DMS53 (cell line): ENCODE results near the gene ZNF541.
"Not testable (repeated sequence)": the region's sequence is repeated elsewhere in the genome, so short reads cannot be mapped to it uniquely, and the experiment has no call there.

Experiments
- DNase-seq: peaks from one replicate; lab custom pipeline; 2025; lab: John Stamatoyannopoulos, UW

ZNF541 gene

GRCh38 chr19:47600246-47601179 lies 27.6 kb upstream of the ZNF541 start:
- peak; percentile 100 for DNase-seq

DNA sequence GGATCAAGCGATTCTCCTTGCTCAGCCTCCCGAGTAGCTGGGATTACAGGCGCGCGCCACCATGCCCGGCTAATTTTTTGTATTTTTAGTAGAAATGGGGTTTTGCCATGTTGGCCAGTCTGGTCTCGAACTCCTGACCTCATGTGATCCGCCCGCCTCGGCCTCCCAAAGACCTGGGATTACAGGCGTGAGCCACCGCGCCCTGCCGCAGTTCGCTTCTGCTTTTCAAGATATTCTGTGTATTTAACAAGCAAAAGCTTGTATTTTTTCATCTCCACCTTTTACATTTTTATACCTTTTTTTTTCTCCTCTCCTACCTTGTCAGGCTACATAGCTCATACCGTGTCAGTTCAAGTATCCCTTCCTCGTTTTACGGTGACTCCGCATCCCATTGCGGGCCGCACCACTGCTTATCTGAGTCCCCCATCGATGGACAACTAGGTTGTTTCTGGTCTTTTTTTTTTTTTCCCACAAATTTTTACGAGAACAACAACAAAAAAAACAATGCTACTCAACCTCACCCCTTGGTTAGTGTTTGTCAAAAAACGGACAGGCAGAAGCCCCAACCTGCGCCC lies 26.8 kb upstream of the ZNF541 start:
- DNase-seq, result peak; percentile 78

DNA sequence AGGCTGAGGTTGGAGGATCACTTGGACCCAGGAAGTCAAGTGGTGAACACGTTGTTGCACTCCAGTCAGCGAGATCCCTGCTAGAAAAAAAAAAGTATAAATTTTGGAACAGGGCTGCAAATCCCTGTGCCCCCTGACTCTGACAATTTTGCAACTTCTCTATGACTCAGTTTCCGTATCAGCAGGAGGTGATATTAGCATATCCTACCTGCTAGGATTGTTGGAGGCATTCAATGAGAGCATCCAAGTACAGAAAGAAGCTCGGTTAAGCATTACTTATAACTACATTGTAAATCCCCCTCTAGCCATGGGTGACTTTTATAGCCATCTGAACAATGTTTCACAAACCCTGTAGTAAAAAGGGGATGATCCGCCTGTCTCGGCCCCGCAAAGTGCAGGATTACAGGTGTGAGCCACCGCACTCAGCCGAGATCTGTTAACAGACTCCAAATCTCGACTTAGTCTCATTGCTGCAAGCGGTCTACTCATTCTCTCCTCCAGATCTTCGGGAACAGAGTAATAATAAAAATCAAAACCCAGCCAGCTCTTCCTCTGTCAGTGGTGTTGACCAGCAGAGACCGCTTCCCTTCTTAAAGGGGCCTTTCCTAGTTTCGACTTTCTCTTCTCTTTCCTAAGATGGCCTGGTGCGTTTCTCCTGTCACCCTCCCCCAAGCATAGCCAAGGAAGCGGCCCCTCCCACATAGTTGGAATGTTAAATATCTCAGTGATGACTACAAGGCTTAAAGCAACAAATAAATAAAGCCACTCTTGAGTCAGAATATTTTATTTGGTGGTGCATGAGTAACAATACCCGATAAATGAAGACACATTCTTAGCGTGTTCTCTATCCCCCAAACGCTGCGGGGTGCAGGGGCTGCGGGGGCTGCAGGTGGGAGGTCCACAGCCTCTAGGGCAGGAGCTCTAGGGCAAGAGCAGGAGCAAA lies 25.7 kb upstream of the ZNF541 start:
- no peak for DNase-seq

DNA sequence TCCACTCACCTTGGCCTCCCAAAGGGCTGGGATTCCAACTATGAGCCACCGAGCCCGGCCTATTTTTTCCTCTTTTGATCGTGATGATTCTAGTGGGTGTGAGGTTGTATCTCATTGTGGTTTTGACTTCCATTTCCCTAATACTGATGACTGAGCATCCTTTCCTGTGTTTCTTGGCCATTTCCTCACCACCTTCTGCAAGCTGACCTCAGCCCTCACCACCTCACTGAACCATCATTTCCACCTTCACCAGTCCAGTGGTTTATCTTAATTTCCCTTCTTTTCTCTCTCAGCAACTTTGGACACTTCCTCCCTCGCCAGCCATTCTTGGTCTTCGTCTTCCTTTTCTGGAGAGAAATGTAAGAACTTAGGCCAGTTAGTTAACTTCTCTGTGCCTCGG lies 23.0 kb upstream of the ZNF541 start:
- no peak for DNase-seq

GRCh38 chr19:47593860-47594259 lies 20.9 kb upstream of the ZNF541 start:
- no peak for DNase-seq

DNA sequence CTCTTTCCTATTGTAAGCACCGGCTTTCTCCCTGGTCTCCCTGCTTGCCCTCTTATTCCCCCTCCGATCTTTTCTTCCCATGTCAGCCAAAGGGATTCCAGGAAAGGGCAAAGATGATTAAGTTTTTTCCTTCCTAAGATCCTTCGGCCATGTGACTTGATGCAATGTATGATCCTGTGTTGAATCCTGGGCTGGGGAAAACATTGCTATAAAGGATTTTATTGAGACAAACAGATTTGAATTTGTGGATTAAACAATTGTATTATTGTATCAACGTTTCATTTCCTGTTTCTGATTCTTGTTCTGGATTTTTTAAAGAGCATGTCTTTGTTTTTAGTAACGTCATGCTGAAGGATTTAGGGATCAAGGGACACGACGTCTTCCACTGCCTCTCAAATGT lies 16.9 kb upstream of the ZNF541 start:
- no peak for DNase-seq

- DNase-seq, result no peak
Measured at GRCh38 chr19:47587295-47587694, 14.3 kb upstream of the ZNF541 start.

DNA sequence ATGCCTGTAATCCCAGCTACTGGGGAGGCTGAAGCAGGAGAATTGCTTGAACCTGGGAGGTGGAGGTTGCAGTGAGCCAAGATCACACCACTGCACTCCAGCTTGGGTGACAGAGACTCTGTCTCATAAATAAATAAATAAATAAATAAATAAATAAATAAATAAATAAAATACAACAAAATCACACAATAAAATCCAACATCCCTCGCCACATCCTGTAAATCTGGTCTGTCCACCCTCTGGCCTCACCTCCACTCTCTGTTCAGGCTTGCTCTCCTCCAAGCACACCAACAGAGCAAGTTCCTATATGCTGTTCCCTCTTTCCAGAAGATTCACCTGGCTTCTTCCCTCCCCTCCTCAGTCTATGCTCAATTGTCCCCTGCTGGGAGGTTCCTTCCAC lies 10.2 kb upstream of the ZNF541 start:
- not testable (repeated sequence) for DNase-seq

GRCh38 chr19:47582320-47582909 lies 9.5 kb upstream of the ZNF541 start:
- DNase-seq, result no peak

DNA sequence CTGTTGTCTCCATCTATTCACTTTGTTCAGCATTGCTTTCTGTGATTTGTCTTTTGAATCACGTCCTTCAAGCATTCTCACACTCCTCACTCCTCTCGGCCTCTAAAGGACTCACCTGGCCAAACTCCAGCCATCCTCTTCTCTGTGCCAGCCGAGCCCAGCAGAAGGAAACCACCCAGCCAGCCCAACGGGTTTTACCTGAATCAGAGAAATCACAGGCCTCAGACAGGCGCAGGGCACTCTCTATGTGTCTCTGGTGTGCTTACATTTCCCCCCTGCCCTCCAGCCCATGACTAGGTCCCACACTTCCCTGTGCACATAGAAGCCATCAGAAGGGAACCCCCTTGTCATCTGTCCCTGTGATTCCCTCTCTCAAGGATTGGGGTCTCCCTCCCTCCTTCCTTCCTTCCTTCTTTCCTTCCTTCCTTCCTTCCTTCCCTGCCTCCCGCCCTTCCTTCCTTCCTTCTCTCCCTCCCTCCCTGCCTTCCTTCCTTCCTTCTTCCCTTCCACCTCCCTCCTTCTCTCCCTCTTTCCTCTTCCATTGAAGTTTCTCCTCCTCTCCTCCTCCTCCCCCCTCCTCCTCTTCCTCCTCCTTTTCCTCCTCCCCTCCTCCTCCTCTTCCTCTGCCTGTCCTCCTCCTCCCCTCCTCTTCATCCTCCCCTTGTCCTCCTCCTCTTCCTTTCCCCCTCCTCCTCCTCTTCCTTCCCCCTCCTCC lies 8.8 kb upstream of the ZNF541 start:
- peak; percentile 72 for DNase-seq

GRCh38 chr19:47580397-47580796 lies 7.4 kb upstream of the ZNF541 start:
- no peak for DNase-seq

GRCh38 chr19:47572635-47573034 lies 313 bp downstream of the ZNF541 start:
- no peak for DNase-seq

DNA sequence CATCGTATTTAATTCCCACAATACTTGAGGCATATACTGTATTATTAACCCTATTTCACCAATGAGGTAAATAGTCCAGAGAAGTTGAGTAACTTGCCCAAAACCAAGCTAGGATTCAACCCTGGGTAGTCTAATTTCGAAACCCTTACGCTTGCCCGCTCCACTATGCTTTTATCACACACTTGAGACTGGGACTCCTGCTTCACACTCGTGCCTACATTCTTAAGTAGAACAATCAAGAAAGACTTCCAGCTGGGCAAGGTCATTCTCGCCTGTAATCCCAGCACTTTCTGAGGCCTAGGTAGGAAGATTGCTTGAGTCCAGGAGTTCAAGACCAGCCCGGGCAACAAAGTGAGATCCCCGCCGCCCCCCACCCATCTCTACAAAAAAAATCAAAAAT lies 3.6 kb downstream of the ZNF541 start:
- DNase-seq, result no peak

DNA sequence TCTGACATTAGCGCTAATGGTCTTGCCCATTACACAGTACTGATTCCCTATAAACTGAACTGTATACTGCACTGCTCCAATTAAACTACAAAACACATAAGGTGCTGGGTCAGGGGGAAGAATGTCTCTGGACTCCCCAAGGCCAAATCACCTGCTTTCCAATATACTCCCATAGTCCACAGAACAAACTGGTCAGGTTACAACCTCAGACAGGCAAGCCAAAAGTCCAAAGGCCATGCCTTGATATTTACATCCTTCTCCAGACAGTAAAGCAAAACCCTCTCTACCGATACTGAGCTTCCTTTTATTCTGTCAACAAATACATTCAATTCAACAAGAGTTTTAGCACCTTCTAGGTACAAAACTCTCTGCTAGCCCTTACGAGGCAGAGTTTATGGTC lies 8.9 kb downstream of the ZNF541 start:
- peak; percentile 44 for DNase-seq

GRCh38 chr19:47561440-47562057 lies 11.4 kb downstream of the ZNF541 start:
- no peak for DNase-seq

- DNase-seq, result no peak
Measured at GRCh38 chr19:47560999-47561398, 11.9 kb downstream of the ZNF541 start.

GRCh38 chr19:47550129-47550528 lies 22.8 kb downstream of the ZNF541 start:
- DNase-seq, result no peak

- DNase-seq, result peak; percentile 60
Measured at GRCh38 chr19:47549261-47549862, 23.6 kb downstream of the ZNF541 start.

- no peak for DNase-seq
Measured at GRCh38 chr19:47547199-47547598, 25.7 kb downstream of the ZNF541 start.
